Brain microvascular endothelial cell (primary cell): ENCODE measurements around the gene DIP2A.

ENCODE experiments used
- DNase-seq: peaks from one replicate; pipeline ENCODE4 v3.0.0-alpha.2; 2020
- H3K27ac ChIP-seq: fragments of 250-450 bp; sonication (Bioruptor Pico); 2 replicates; pipeline ENCODE4 v1.5.1; 2020; ENCODE audit warnings: mild to moderate bottlenecking, moderate library complexity
- H3K27me3 ChIP-seq: fragments of 250-450 bp; sonication (Bioruptor Pico); replicated peaks from 2 replicates; pipeline ENCODE4 v1.5.1; 2020; ENCODE audit warnings: mild to moderate bottlenecking
- H3K36me3 ChIP-seq: fragments of 250-450 bp; sonication (Bioruptor Pico); replicated peaks from 2 replicates; pipeline ENCODE4 v1.5.1; 2020; ENCODE audit warnings: mild to moderate bottlenecking
- H3K4me3 ChIP-seq: 2 replicates; pipeline ENCODE4 v1.5.1; 2011; ENCODE audit warnings: low read depth, mild to moderate bottlenecking, control low read depth, low read length, moderate library complexity
- in situ Hi-C: cut with HindIII; loops from 2 replicates; pipeline ENCODE4 v1.10.0; 2017; ENCODE audit warnings: low sequenced_read_pairs, low pct_ligation_motif_present
- TF ChIP-seq, protein P1 (sequence below): IDR thresholded peaks from 2 replicates; pipeline ENCODE4 v1.5.1; 2011; ENCODE audit warnings: low read depth, mild to moderate bottlenecking, moderate library complexity, low read length, control low read depth, inconsistent platforms; ENCODE audit errors: missing control alignments

Gene DIP2A

DNA sequence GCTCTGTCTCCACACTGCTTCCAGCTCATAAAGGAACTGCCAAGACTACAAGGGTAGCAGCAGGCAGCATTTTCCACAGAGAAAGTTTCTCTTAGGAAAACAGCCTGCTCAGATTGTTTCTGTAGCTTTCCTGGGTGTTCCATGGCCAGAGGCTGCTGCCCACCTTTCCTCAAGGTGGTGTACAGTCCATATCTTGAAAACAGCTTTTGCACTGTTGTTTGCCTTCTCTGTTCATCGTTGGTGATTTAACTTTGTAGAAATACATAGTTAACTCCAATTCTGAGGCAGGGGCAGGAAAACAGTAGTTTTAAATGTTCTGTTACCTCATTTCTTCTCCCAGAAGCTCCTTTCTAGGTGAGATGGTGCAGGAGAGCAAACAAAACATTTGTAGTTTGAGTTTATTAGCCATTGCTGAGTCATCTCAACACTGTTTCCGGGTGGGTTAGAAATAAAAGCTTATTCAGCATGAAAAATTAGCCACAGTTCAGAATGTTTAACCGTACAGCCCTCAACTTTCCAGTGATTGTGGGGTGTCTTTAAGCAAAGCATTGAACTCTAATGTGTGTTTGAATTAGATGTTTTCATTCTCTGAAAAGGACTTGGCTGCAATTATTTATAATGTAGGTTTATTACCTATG is 41.7 kb downstream of the DIP2A start:
- peaks cover 14% of the 10 kb centered on the region for H3K36me3 ChIP-seq
- H3K4me3 ChIP-seq = no peak overlapping the region
- no peaks in the 10 kb centered on the region for H3K27me3 ChIP-seq
- no peak for DNase-seq
- TF ChIP-seq, protein P1, sequence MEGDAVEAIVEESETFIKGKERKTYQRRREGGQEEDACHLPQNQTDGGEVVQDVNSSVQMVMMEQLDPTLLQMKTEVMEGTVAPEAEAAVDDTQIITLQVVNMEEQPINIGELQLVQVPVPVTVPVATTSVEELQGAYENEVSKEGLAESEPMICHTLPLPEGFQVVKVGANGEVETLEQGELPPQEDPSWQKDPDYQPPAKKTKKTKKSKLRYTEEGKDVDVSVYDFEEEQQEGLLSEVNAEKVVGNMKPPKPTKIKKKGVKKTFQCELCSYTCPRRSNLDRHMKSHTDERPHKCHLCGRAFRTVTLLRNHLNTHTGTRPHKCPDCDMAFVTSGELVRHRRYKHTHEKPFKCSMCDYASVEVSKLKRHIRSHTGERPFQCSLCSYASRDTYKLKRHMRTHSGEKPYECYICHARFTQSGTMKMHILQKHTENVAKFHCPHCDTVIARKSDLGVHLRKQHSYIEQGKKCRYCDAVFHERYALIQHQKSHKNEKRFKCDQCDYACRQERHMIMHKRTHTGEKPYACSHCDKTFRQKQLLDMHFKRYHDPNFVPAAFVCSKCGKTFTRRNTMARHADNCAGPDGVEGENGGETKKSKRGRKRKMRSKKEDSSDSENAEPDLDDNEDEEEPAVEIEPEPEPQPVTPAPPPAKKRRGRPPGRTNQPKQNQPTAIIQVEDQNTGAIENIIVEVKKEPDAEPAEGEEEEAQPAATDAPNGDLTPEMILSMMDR = no peak
- in situ Hi-C loops = no loop called here
- no peak overlapping the region for H3K27ac ChIP-seq

DNA sequence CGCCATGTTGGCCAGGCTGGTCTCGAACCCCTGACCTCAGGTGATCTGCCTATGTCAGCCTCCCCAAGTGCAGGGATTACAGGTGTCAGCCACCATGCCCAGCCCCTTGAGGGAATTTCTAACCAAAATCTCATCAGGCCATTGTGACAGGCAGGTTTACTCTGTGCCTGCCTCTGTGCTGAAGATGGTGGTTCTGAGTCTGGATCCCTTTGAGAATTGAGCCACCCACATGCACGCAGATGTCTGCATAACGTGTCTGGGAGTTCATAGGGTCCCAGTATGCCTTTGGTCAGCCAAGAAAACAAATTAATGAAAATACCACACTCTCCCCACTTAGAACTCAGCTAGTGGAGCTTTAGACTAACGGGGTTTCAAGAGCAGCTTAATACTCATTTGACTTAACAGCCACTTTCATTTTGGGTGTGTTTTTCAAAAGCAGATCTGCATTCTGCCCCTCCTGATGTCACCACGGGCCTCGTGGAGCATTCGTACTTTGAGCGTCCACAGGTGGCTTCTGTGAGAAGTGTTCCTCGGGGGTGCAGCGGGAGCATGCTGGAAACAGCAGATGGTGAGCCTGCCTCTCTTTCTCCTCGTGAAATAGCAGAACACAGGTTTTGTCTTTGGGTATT is 45.3 kb downstream of the DIP2A start:
- Histone ChIP-seq H3K27ac (no peak overlapping the region), H3K36me3 (peaks cover 7% of the 10 kb centered on the region), H3K4me3 (no peak overlapping the region), H3K27me3 (no peaks in the 10 kb centered on the region)
- TF ChIP-seq, protein P1 = no peak
- in situ Hi-C loops = no loop called here
- no peak for DNase-seq

DNA sequence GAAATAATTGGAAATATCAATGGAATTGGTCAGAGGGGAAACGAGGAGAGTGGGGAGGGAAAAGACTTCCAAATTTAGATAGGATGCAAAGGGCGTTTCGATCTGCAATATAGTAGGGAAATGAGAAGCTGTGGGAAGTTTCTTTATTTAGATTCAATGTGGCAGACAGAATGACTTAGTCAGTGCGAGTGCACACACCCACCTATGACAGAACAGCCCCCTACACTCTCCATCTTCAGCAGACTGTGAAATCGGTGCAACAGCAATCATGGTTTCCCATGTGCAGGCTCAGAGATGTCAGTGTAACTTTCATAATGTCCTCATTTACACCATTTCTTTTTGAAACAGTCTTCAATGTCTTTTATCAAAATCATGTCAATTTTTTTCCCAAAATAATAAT is 46.0 kb downstream of the DIP2A start:
- H3K36me3 ChIP-seq = peaks cover 7% of the 10 kb centered on the region
- no peaks in the 10 kb centered on the region for H3K27me3 ChIP-seq
- no peak overlapping the region for H3K27ac ChIP-seq
- in situ Hi-C loops = no loop called here
- TF ChIP-seq, protein P1 = no peak
- H3K4me3 ChIP-seq = no peak overlapping the region
- no peak for DNase-seq

DNA sequence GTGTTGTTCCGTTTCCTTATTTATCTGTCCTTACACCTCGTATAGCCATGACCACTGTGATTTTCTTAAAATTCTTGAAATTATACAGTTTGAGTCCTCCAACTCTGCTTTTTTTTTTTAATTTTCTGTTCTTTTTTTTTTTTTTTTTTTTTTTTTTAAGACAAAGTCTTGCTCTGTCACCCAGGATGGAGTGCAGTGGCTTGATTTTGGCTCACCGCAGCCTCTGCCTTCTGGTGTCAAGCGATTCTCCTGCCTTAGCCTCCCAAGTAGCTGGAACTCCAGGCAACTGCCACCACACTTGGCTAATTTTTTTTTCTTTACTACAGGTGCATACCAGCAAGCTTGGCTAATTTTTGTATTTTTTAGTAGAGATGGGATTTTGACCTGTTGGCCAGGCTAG is 48.9 kb downstream of the DIP2A start:
- Histone ChIP-seq H3K27me3 (no peaks in the 10 kb centered on the region), H3K36me3 (peaks cover 24% of the 10 kb centered on the region), H3K4me3 (no peak overlapping the region), H3K27ac (no peak overlapping the region)
- TF ChIP-seq, protein P1 = no peak
- in situ Hi-C loops = no loop called here
- DNase-seq = no peak

DNA sequence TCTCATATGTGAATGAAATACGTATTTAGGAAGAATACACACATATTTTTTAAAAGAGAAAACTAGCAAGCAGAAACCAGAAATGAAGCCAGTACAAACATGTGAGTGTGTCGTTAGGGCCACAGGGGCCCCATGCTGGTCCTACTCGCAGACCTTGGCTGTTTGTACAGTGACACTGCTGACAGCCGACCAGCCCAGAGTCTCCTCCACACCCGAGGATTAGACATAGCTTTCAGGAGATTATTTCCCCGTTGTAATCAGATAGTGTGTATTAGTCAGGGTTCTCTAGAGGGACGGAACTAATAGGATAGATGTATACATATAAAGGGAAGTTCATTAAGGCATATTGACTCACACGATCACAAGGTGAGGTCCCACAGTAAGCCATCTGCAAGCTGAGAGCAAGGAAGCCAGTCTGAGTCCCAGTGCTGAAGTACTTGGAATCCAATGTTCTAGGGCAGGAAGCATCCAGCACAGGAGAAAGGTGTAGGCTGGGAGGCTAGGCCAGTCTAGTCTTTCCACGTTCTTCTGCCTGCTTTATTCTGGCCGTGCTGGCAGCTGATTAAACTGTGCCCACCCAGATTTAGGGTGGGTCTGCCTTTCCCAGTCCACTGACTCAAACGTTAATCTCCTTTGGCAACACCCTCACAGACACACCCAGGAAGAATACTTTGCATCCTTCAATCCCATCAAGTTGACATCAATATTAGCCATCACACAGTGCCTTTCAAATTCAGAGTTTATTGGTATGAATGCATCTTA is 51.2 kb downstream of the DIP2A start:
- peak; percentile 90 for DNase-seq
- TF ChIP-seq, protein P1 = no peak
- in situ Hi-C loops = no loop called here
- peak overlapping the region; percentile 36 for H3K27ac ChIP-seq
- no peak overlapping the region for H3K4me3 ChIP-seq
- no peaks in the 10 kb centered on the region for H3K27me3 ChIP-seq
- H3K36me3 ChIP-seq = peaks cover 17% of the 10 kb centered on the region
